Measurements from ENCODE around the gene HLCS. TPM values are rescaled to one million over a fixed set of nuclear protein-coding genes. Genes with fewer than 3 reads are reported as not detected.
A peak's percentile ranks its signal among the peaks of the same experiment; 100 is the strongest.

HLCS gene
- total RNA-seq, 1 experiment from 2014 or later = 24.4 TPM

DNA sequence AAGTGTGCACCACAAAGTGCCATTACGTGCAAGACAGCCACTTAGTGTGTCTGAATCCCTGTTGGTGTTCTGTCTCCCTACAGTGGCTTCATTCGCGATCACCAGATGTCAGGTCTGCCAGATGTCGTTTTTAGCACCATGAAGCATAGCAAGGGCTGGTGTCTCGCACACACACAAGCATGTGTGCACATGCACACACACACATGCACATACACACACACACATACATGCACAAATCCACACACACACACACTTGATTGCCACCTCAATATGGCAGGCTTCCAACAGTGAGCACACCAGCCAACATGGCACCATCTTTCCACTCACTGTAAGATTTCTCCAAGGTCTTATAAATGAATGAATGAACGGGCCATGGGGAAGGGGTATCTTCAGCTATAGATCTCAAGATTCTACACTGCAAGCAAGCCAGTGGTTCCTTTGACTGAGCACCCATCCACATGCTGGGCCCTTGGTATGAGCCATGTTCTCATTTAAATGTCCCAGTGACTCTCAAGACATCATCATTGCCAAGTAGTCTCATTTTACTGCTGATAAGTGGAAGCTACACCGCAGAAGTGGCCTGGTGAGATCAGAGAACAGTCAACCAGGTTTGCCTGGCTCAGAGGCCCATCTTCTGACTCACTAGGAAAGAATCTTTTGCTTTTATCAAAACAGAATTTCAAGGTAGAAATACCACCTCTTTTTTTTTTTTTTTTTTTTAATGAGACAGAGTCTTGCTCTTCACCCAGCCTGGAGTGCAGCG lies 182.7 kb downstream of the HLCS start:
- DNase-seq (ENCODE audit: low read depth) = peak; percentile 84

DNA sequence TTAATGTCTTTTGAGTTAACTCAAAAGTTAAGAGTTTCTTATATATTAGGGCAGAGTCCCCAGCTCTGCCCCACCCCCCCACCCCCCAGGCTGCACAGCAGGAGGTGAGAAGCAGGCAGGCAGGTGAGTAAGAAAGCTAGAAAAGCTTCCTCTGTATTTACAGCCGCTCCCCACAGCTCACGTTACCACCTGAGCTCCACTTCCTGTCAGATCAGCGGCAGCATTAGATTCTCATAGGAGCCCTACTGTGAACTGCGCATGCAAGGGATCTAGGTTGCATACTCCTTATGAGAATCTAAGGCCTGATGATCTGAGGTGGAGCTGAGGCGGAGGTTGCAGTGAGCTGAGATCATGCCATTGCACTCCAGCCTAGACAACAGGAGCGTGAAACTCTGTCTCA lies 185.6 kb downstream of the HLCS start:
- no peak for DNase-seq (ENCODE audit: low read depth)

DNA sequence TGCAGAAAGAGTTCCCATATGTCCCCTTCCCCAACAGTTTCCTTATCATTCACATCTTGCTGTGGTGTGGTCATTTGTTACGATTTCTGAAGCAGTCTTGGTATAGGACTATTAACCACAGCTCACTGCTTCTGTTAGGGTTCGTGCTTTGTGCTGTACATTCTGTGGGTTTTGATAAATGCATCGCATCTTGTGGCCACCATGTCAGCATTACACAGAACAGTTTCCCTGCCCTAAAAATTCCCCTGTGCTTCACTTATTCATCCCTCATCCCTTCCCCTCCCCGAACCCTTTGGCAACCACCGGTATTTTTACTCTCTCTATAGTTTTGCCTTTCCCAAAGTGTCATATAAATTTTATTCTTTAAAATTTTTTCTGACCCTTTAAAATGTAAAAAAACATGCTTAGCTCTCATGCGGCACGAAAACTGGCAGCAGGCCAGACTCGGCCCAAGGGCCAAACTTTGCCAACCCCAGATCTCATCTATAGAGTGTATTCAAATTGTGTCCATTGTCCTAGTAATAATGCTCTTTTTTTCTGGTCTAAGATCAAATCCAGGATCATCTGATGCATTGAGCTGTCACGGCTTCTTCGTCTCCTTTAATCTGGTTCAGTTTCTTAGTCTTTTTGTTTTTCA lies 189.4 kb downstream of the HLCS start:
- no peak for DNase-seq (ENCODE audit: low read depth)

DNA sequence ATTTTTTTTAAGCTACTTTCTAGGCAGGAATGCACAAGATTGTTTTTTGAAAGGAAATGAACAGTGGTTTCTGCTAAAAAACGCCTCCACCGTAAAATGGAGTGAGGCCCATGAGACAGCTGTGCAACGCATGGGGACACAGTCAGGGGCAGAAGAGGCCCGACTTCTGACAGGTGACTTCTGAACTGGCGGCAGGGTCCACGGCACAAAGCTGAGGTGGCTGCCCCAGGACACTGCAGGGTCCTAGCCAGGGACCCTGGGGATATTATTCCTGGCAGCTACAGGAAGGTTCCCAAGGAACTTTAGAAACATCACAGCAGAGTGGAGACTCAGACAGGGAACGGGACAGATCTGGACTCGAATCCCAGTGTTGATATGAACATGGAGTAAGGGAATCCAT lies 192.5 kb downstream of the HLCS start:
- DNase-seq (ENCODE audit: low read depth) = no peak

GRCh38 chr21:36773117-36773516 lies 193.4 kb downstream of the HLCS start:
- peak; percentile 53 for DNase-seq (ENCODE audit: low read depth)

DNA sequence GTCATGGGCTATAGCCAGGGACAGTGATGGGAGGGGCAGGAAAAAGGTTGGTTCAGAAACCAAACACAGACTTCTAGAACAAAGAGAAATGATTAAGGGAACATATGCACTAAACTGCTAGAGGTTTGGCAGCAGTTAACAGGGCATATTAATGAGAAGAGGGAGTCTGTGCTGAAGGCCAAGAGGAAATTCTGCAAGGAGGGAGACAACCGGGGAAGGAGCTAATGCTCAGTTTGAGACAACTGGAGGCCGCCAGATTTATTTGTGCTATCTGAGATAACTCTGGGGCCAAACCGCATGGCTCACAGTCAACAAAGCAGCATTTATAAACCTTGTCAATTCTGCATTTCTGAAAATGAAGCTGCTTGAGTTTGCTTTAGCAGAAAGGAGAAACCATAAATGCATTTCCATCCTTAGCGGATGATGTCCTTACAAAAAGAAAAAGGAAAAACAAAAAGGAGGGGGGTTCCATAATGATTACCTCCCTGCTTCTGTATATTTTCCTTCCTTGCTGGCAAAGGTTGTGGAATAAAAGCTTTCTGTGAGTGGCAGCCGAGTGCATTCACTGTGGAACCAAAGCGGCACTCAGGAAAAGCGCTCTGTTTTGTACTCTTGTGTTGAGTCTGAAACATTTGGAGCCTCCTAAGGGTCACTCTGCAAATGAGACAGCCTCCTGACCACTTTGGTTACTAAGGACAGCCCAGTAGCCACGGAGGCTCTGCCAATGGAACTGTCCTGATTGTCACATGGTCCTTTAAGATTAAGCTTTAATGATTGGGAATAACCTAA lies 197.2 kb downstream of the HLCS start:
- DNase-seq (ENCODE audit: low read depth) = no peak

GRCh38 chr21:36768496-36768895 lies 198.0 kb downstream of the HLCS start:
- DNase-seq (ENCODE audit: low read depth) = no peak

GRCh38 chr21:36767096-36767495 lies 199.4 kb downstream of the HLCS start:
- DNase-seq (ENCODE audit: low read depth) = no peak

GRCh38 chr21:36766511-36766910 lies 200.0 kb downstream of the HLCS start:
- no peak for DNase-seq (ENCODE audit: low read depth)

DNA sequence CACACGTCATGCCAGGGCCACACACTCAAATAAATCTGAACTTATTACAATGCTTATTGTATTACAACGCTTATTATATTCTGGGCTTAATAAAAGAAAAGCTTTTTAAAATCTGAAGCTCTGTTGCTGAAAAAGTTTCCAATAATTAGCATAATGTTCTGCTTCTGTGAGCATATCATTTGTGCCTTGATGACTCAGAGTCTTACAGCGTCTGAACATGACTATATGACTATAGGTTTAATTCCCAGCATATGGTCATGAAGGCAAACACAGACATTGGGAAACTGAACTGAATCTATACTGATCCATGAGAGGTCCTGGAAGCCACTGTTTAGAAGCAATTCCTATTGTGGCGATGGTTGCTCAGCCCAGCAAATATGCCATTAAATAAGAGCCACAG lies 201.2 kb downstream of the HLCS start:
- no peak for DNase-seq (ENCODE audit: low read depth)

GRCh38 chr21:36763305-36763704 lies 203.2 kb downstream of the HLCS start:
- DNase-seq (ENCODE audit: low read depth) = no peak

- DNase-seq (ENCODE audit: low read depth) = no peak
These were observed 203.8 kb downstream of the HLCS start for GRCh38 chr21:36762642-36763041.

DNA sequence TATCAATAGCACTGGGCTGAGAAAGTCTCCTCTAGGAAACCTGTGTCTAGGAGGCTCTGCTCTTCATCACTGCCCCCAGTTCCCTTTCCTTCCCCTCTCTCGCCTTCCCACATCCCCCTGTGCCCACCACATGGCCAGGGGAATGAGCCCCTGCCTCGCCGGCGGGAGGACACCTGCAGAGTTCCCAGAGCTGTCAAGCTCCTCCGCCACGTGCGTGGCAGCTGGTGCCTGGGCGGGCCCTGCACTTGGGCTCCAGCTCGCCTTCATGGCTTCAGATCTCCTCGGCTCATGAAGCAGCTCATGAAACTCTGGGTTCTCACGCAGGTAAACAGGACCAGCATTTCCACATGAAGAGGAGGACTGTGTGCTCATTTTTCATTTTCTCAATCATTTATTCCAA lies 204.8 kb downstream of the HLCS start:
- no peak for DNase-seq (ENCODE audit: low read depth)

DNA sequence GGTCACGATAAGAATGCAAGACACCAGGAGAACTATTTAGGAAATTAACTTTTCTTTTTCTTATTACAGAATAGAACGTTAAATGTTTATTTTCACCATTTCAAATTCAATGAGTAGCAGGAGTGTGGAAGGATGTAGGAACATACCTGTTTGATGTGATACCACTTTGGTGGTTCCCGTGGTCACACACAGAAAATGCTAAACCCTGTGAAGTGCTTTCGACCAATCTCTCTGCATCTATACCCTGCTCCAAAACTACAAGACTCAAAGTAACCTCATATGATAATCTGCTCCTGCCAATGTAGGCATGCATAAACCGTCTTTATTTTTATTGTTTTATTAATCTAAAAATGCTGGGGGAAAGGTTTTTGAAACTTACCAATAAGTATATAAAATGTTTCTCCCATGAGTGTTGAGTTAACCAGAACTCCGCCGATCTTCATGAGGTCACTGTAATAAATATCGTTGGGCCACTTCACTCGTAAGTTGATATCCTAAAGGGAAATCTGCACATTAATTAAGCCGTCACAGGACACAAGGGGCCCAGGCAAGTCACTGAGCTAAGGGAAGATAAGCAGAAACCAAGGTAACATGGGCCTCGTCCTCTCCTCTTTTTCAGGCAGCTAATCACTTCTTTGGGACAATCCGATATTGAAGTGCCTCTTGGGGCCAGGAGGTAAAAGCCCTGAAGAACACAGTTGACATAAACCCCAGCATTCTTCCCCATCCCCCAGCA lies 207.0 kb downstream of the HLCS start:
- DNase-seq (ENCODE audit: low read depth) = no peak

GRCh38 chr21:36757196-36757595 lies 209.3 kb downstream of the HLCS start:
- DNase-seq (ENCODE audit: low read depth) = no peak

DNA sequence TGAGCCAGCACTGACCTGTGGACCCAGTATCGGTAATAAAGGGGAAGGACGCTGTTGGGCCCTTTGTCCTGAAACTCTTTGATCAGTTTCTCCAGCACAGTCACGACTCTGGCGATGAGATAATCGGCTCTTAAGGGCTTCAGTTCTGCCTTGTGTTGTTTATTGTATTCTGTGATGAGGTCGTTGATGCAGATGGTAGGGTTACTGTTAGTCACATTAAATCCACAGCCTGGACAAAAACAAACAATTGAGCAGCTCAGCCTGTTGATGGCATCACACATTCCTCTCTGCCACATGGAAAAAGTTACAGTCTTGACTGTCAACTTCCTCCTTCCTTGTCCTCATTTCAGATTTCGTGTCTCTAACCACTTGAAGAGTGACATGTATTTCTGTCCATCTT lies 209.9 kb downstream of the HLCS start:
- DNase-seq (ENCODE audit: low read depth) = no peak

GRCh38 chr21:36754241-36754898 lies 212.1 kb downstream of the HLCS start:
- DNase-seq (ENCODE audit: low read depth) = no peak

GRCh38 chr21:36753556-36753955 lies 212.9 kb downstream of the HLCS start:
- DNase-seq (ENCODE audit: low read depth) = peak; percentile 41

- no peak for DNase-seq (ENCODE audit: low read depth)
These were observed 215.1 kb downstream of the HLCS start for GRCh38 chr21:36751383-36751782.

DNA sequence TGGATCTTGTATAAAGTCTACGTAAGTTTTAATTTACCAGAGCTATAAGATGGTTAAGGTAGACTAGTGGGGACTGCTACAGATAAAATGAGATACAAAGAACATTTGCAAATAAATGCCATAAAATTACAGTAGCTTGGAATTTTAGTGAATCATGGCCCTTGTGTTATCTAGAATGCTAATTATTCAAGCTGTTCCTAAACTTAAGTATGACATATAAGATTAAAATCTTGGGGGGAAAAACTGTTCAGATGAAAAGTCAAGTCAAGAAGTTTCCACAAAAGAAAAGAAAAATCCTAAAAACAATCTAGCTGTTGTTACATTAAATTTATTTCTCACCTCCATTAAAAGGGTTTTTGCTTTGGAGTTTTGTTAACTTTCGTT lies 215.9 kb downstream of the HLCS start:
- no peak for DNase-seq (ENCODE audit: low read depth)

DNA sequence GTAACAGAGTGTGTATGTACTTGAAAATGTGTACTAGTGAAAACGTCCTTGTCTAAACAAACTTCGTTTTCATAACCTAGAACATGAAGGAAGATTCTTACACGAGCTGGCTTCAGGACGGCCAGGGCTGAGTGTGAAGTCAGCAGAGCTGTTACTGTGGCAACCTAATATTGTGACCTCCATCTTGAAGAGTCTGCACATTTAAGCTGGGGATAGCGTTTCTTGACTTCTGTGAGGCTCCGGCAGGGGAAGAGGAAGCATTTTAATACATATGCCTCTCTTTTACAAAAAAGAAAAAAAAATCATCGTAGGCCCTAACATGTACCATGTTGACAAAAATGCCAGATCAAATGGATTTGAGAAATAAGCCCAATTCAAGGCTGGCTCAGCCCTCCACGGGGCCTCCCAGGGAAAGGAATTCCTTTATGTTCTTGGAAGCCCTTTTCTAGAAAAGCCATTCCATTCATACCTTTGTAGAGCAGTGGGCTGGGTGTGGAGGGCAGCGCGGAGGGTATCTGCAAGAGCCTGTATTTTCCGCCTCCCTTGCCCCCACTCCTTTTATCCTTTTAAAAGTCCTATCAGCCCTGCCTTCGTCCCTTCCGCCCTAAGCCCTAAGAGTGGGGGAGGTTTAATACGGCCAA lies 216.4 kb downstream of the HLCS start:
- no peak for DNase-seq (ENCODE audit: low read depth)
